ENCODE data around the gene PLK2.

PLK2 gene

DNA sequence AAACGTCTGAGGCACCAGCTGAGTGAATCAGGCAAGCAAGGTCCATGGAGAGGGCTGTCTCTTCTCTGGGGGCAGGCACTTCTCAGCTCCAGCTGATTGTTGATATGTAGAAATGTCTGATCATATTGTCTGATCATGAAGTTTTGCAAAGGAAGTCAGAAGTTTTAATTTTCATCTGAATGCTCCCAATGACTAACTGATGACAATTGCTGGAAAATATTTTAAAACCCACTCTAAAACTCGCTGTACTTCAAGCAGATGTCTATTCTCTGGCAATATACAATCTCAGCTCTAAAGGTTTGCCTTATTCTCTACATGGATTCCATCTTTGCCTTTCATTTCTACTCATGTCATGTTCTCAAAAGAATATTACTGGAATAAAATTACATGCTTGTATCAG is 12.7 kb downstream of the PLK2 start:
- no peak for DNase-seq

DNA sequence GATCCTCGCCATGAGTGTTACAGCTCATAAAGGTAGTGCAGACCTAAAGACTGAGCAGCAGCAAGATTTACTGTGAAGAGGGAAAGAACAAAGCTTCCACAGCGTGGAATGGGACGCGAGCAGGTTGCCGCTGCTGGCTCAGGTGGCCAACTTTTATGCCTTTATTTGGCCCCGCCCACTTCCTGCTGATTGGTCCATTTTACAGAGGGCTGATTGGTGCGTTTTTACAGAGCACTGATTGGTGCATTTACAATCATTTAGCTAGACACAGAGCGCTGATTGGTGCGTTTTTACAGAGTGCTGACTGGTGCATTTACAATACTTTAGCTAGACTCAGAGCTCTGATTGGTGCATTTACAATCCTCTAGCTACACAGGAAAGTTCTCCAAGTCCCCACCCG is 13.9 kb downstream of the PLK2 start:
- no peak for DNase-seq

DNA sequence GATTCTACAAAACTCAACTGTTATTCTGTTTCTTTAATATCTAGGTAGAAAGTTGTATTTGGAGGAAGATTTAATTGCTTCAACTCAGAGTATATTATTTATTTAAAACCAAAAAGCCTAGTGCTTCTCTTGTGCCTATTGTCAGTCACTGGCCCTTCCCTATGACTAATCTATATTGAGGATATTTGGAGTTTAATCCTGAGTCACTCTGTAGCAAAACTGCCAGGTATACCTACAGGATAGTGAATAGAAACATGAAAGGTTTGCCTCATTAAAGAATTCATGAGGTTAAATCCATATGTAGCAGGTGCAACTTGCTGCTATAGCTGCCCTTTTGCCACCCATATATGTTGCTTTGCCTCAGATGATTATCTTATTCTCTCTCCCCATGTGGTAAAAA is 15.1 kb downstream of the PLK2 start:
- DNase-seq: no peak

DNA sequence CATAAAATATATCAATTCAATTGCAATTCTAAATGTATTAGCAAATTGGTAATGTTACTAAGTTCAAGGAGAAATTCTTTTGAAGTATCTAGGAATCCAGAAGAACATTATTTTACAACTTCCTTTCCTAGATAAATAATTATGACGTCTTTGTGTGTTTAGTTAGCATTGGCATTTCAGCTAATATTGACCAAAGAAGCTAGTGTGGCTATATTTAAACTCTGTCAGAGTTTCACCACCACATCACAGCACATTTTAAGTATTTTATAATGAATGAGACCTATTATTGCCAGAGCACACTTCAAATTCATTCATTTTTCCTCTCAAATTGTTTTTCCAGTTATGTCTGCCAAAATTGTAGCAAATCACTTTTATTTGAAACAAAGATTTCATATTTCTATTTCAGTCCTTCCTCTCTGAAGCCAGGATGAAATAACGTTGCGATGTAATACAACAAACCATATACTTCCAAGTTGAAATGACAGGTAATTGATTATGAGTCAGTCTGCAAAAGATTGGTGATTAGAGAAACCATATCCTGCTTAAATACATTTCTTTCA is 18.9 kb downstream of the PLK2 start:
- no peak for DNase-seq

DNA sequence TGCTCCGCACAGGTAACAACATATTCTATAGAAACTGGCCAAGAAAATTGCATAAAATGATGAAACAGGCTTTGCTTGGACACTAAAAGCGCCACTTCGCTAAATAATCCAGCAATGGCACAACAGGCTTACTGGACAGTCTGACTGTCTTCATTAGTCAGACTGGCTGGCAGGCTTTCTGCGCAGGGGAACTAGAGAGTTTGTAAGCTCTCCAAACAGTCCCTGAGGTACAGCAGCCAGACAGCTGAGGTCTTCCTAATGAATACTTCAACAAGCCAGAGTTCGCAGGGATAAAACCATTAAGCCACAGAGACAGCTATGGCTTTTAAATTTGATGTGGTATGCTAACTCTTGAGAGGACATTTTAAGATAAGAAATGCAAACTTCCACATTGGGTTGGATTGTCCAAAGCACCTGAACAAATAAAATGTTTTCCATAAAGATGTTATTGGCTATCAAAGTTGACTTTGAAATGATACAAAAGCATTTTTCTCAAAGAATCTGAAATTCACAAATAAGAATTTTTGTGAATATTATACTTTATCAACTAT is 20.7 kb downstream of the PLK2 start:
- peak in 1 of 3 experiments; percentile 36 for DNase-seq

DNA sequence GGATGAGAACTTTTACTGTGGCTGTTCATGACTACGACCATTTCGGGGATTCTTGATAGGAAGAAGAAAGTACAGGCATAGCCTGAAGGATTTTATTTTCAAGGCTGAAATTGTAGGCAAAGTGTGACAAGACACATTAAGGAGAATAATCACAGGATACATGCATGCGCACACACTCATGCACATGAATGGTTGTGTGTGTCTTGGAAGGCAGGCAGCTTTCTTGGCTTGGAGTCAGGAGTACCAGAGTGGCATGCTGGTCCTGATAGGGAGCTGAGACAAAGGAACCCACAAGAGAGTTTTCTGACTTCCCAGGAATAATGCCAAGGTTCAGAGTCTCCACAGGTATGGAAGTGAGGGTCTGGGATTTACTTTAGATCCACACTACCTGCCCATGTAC is 22.2 kb downstream of the PLK2 start:
- DNase-seq: no peak

DNA sequence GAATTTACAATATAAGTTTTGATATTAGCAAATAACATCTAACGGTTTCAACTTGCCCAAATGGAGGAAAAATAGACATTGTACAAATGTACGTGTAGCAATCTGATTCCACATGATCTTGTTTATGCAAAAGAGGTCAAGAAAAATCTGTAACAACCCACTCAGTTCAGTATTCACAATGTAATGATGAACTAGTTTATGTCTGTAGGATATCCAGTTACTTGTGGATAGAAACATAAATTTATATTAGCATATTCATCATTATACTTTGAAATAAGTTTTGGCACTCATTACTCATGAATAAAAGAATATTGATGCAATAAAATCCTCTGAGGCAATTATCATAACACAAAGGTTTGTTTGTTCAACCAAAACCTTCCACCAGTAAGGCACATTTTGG is 28.1 kb downstream of the PLK2 start:
- DNase-seq: no peak

DNA sequence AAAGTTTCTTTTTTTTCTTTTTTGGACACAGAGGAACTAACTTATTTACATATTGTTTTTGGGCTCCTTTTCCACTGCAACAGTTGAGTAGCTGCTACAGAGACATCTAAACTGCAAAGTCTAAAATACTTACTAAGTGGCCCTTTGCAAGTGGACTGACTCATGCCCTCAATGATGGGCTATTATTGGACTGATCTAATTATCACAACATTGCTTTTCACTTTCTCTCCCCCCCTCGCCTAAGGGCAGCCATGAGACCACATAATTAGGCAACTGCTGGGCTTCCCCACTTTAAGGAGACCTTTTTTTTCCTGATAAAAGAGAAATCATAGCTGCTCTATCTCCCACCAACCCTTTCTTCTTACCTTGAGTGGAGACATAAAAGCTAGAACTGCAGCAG is 47.0 kb downstream of the PLK2 start:
- peak in 1 of 3 experiments; percentile 23 for DNase-seq

DNA sequence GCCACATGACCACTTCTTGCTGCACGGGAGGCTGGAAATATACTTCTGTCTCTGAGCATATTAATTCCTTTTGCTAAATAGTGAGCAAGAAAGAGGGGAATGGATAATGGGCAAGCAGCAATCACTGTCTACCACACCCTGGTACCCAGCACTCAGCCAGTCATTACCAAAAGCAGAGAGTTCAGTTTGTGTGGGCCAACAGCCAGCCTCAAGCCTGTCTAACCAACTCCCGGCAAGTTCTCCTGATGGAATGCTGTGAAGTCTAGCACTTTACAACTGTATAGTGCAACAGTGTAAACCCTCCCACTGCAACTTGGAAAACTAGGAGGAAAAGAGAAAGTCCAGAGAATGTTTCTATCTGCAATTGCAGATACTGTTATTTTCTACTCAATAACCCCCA is 47.8 kb downstream of the PLK2 start:
- DNase-seq: no peak

DNA sequence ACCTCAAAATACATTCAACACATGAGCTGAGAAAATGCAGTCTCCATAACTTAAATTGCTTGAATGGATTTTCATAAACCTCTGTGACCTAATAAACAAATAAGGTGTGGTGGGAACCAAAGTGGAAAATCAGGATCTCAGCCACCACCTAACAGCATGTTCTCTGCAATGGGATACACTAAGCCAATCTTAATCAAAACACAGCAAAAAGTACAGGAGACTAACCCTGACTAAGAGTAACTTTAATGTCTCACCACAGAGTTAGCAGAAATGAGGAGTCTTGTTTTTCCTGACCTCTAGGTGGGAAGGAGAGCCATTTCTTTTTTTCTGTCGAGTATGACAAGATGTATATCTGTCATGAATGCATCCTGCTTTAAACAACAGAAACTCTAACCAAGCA is 48.5 kb downstream of the PLK2 start:
- DNase-seq: no peak

DNA sequence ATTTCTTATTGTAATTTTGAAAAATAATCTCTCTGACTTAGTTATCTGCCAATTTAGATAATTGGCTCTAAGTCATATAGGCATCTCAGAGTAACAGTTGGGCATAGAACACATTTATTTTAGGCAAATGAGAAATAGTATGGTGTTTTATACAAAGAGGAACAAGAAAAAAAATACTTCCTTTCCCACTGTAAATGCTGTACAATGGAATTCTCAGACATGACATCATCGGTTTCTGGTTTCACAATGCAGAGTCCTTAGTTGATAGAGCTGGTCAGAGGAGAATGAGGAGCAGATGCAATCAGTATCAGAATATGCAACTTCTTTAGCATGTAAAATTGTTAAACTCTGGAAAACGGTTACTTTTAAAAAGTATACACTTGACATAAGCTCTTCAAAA is 49.4 kb downstream of the PLK2 start:
- DNase-seq: no peak

DNA sequence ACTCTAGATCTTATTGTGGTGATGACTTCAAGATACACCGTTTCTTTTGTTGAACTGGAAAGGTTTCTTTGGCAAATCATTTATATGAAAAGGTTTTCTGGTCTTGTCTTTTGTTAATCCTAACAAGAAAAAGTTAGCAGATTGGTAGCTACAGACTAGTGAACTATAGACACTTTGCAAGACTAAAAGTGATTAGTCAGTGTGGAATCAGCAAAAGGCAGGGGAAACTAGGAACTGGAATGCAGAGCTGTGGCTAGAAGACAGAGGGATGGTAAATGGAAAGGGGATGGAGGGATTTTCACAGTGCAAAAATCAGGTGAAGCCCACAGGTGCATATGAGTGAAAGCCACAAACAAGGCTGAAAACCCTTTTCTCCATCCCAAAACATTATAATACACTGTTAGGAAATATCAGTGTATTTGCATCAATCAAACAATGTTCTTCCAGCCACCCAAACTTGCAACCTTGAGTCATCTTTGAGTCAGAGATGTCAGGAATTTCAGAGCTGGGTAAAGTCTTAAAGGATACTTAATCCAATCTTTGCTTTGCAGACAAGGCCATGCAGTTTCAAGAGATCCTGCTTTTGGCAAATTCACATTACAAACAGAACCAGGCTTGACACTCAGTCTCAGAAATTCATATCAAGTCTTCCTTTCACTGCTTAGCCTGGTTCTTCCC is 52.7 kb downstream of the PLK2 start:
- DNase-seq: no peak

DNA sequence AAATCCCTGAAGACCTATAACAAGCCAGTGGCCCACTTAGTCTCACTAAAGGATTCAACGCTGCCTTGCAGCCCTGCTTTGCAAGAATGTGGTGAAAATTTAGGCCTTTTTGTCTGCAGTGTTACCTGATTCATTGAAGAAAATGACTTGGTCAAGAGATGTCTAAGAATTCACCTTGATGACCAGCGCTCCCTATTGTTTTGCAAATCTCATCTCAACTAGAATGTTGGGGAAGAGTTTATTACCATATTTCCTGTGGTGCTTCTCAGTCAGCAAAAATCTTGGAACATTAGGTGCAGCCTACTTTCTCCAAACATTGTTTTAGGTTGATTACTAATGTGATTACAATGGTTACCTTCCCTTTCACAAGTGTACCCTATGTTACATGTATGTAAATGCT is 53.5 kb downstream of the PLK2 start:
- DNase-seq: no peak

DNA sequence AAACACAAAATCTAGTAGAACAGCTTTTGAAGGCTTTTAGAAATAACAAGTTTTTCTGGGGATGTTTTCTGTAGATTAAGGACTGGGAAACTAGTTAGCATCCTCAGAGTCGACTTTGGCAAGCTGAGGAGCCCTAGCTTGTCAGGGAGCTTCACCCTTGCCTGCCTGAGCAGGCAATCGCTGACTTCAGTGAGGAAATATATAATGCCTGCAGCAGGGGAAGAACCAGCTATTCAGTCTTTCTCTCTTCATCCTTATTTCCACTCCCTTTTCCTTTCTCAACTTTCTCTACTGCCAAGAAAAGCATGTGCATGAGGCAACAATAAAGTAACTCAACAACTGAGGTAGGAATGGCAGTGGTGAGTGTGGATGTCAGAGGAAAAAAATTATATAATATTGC is 54.7 kb downstream of the PLK2 start:
- no peak for DNase-seq

DNA sequence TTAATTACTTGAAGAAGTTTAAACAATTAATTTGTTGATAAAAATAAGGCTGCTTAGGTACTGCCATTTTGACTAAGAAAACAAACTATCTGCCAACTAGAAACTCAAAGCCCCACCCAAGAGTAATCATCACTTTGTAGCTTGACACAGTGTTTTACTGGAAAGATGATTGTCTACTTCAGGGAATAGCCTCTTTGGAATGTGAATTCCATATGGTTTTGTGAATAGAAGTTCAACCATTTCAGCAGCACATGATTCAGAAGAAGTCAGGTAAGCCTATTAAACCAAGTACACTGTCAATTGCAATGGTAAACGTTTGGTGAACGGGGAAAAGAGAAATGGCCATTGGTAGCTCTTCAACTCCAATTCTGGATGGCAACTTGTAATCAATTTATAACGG is 55.2 kb downstream of the PLK2 start:
- no peak for DNase-seq
